HG03064 (cell line): ENCODE results near the gene EBPL.

Experiments
- ATAC-seq: cut with Tn5 transposase; IDR thresholded peaks from one replicate; pipeline ENCODE4 v1.9.1; 2021; ENCODE audit warnings: low read depth; ENCODE audit not compliant: unreplicated experiment

Gene EBPL

DNA sequence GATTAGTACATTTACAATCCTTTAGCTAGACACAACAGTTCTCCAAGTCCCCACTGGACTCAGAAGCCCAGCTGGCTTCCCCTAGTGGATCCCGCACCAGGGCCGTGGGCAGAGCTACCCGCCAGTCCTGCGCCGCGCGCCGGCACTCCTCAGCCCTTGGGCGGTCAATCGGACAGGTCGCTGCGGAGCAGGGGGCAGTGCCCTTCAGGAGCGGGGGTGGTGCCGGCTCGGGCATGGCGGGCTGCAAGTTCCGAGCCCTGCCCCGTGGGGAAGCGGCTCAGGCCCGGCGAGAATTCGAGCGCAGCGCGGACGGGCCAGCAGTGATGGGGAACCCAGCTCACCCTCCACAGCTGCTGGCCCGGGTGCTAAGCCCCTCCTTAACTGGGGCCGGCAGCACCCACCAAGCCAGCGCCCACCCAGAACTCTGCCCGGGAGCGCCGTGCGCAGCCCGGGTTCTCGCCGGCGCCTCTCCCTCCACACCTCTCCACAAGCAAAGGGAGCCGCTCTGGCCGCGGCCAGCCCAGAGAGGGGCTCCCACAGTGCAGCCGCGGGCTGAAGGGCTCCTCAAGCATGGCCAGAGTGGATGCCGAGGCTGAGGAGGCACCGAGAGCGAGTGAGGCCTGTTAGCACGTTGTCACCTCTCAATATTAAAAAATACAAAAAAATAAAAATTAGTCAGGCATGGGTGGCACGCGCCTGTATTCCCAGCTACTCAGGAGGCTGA is 12.9 kb downstream of the EBPL start:
- ATAC-seq, result no peak

DNA sequence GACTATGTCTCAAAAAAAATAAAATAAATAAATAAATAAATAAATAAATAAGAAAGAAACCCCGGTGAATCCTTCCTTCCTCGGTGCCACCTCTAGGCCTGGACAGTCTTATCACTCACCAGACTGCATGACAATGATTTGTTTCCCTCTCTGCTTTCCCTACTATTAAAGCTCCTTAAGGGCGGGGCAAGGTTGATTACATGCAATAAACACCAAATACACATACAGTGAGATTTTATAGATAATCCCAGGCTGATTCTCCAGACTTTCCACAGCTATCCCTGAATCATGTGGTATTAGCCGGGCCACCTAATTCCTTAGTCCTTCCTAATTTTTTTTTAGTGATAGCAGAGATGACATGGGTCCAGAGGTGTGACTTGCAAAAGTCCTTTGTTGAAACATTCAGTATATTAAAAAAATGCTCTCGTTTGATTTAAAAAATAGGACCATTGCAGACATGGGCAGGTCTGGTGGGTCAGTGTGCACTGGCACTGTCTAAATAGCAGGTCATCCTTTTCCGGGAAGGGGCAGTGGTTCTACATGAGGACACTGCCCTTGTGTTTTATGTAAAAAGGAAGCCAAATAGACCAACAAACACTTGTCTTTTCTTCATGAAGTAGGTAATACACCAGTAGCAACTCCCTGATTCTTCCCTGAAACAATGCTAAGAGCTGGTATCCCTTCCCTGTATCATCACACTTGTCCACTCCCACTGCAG is 14.5 kb downstream of the EBPL start:
- no peak for ATAC-seq

DNA sequence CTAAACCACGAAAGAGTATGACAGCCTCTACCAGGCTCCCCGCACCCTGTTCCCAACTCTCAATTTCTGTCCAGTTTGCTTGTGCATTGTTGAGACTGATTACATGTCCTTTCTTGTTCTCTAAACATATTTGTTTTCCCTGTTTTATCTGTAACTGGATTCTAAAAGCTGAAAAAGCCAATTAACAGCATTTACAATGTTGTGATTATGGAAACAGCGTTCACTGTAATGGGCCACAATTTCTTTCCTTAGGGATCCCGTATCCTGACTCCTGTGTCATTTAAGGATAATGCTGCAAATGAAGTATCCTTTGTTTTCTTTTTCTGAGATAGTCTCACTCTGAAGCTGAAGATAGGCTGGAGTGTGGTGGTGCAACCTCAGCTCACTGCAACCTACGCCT is 20.5 kb downstream of the EBPL start:
- ATAC-seq, result no peak

DNA sequence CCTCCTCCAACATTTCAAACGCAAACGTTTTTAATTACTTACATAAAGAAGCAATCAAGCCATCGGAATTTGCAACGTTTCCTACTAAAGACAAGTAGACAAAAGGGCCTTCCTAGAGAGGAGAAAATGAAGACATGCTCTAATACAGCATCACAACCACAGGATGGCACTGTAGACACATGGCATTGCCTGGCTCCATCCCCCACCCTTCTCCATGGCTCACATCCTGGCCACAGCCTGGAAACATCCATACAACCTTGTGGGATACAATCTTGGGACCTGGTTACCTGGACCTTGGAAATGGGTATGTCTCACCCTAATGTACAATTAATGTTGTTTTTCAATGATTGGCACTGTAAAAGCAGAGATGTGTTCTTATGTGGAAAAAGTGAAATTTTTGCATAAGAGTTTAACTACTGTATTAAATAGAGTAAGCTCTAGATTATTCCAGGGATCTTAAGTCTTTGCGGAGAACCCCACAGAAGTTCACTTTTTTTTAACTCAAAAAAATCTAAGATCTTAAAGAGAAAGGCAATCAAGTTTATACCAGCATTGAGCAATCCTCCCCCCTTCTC is 21.5 kb downstream of the EBPL start:
- ATAC-seq, result no peak

DNA sequence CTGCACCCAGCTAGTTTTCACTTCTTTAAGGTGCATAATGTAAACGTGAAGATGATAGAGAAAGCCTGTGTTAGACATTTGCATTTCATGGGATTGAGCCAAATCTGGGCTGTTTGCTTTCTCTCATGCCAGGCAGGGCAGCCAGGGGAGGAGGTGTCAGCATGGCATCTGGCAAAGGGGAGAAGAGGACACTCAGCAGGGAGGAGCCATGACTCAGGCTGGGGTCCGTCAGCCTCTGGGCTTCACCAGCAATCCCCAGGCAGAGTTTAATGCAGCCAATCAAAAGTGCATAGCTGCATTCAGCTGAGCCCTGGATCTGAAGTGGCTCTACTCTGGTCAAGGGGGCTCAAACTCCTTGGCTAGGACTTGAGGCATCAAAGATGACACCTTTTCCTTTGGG is 23.5 kb downstream of the EBPL start:
- no peak for ATAC-seq

DNA sequence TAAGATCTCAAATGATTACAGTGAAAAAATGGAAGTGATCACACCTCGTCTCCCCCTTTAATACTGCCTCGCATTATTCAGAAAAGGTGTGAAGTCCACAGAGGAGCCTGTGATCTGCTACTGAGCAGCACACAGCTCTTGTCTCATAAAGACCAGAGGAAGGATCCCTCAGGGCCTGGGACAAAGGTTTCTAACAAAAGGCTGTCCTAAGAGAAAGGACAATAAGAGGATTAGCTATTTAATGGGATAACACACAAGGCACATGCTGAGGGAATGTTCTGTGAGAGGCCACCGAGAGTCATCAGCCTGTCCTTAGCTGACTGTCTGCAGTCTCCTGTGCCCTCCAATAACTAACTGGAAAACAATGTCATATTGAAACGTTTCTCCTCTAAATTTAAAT is 26.7 kb downstream of the EBPL start:
- ATAC-seq, result no peak

DNA sequence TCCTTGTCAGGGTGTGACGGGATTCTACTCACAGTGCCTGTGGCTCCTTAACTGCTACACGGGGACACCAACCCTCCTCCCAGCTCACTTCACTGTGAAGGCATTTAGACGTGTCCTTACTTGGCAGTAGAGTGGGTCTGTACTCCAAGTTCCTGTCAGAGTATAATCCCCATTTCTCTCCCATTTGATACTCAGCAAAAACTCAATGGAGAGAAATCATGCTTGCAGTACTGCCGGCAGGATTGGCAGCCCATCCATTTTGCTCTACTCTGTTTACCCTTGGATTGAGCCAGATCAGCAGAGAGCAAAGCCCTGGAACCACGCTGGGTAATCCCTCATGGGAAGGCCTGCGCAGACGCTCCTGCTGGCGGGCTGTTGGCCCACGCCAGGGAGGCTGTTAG is 34.0 kb downstream of the EBPL start:
- ATAC-seq, result no peak

DNA sequence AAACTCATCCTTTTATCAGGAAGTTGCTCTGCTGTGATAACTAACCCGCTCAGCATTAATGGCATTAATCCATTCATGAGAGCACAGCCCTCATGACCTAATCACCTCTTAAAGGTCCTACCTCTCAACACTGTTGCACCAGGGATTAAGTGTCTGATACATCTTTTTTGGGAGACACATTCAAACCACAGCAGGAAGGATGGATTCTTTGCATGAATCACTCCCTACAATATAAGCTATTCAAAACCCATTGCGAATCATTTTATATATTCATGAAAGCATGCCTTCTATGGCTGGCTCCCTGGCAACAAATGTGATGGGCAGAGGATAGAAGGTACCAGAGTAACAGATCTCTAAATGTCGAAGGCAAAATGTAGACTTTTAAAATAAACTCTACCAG is 35.4 kb downstream of the EBPL start:
- no peak for ATAC-seq

DNA sequence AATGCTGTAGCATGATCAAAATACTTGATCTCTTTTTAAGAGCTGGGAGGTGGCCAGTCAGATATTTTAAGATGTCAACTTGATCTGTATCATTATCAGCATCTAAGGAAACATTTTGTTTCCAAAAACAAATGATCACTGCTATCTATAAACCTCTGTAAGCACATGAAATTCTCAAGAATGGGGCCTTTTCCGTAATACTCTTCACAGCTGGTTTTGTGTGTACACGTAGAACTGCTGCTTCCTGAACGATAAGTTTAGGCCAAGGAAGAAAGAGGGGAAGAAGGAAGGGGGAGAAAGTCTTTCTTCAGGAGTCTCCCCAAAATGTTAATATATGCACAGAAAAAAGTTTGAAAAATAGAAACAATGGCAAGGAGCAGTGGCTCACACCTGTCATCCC is 37.3 kb downstream of the EBPL start:
- ATAC-seq, result no peak

DNA sequence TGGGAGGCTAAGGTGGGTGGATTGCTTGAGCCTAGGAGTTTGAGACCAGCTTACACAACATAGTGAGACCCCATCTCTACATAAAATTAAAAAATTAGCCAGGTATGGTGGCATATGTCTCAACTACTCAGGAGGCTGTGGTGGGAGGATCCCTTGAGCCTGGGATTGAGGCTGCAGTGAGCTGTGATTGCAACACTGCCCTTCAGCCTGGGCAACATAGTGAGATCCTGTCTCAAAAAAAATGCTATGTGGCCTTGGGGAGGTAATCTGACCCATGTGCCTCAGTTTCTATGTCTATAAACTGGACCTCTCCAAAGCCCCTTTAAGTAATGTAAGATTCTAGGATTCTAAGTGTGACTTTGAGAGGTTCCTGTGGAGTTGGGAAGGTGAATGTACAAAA is 37.8 kb downstream of the EBPL start:
- ATAC-seq, result no peak

DNA sequence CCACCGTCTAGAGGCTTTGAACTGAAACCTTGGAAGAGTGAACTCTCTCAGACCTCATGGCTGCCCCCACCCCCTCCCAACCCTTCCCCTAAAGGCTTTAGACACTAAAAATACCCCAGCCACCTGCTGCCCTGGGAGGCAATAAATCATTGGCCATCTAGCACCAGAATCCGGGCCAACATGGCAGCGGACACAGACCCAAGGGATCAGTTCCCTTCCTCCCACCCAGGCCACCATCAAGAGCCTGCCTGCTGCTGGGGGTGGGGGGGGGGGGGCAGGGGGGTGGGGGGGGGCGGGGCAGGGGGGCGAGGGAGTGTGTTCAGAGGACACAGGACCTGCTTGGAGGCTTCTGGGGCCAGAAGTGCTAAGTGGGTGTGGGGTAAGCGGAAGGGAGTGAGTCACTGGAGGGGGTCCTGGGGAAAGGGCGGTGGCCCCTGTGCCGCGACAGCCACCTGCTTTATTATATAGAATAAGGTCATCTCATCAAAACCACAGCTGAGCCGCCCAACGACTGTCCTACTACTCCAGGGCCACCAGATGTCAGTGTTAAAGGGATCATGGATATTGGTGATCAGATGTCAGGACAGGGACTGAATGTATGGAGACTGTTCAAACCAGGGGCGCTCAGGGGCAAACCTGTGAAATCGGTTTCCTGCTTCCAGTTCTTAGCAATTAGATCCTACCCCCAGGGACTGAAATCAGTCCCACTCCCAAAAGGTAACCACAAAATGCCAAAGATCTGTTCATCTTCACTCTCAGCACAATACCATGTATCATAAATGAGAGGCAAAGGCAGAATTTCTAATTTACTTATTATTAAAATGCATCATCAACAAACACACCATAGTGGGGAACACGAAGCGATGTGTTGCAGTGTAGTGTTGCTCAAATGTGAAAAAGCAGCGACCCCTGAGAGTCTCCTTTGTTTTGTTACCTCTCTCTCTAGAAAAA is 38.7 kb downstream of the EBPL start:
- no peak for ATAC-seq

DNA sequence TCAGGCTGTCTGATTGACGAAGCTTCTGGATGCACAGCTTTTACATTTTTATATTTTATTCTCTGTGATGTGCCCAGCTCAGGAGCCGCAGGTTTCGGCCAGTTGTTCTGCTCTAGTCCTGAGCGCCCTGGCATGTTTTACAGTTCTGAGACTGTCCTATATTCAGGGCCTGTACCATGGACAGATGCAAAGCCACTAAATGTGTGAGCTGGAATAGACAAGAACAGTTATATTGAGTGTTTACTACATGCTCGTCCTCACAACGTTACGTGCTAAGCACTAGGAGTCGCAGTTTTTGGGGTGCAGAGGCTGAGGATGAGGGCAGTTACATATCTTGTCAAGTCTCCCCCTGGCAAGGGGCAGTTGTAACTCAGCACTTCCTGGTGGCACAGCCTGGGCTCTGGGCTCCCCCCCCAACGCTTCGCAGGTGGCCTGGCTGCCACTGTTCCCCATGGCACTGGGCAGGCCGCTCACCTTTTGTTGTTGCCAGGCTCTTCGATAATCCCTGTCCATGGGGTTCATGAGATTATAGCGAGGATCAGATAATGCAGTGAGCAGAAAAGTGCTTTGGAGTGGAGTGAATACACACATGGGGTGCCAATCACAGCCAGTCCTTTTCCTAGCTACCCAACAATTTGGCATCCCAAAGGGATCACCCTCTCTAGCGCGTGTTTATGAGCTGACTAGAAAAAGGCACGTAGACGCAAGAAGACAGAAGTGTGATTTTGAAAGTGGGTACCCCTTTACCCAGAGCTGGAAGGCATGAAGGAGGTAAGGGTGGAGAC is 39.5 kb downstream of the EBPL start:
- ATAC-seq, result no peak

DNA sequence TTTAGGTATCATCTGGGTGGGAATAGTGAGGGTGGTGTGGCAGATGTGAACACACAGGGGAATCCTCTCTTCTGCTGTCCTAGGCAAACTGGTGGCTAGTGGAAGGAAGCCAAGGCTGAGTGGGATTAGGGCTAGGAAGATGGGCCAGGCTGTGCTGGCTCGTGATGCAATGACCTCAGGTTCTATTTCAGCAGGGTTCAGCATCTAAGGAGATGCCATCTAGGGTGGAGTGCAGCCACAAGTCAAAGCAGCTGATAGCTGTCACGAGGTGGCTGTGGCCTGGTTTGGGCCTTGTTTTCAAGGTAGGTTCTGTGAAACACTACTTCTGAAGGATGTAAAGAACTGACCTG is 41.3 kb downstream of the EBPL start:
- ATAC-seq, result no peak

DNA sequence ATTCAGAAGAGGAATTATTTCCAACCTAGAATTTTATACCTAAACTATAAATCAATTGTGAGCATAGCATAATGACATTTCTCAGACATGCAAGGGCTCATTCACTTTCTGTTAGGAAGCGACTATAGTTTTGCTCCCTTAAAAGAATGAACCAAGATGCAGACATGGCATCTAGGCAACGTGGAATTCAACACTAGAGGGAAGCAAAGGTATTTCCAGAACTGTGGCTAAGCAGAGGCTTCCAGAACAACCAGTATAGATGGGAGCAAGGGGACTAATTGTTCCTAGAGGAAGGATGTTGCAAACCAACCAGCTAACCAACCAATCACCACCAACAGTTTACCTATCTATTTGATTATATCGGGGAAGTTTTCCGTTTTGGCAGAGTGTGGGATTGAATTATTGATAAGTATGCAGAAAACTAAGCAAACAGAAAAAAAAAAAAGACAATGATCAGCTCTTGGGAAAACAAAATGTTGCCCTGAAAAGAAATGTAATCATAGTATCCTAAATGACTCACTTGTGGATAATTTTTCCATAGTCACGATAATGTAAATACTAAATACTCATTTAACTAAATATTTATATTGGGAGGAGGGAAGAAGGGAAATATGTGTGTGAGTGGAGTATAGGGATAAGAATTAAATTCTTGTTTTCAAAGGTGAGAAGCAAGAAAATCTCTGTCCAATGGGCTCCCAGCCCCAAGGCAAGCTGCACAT is 41.9 kb downstream of the EBPL start:
- ATAC-seq, result no peak

DNA sequence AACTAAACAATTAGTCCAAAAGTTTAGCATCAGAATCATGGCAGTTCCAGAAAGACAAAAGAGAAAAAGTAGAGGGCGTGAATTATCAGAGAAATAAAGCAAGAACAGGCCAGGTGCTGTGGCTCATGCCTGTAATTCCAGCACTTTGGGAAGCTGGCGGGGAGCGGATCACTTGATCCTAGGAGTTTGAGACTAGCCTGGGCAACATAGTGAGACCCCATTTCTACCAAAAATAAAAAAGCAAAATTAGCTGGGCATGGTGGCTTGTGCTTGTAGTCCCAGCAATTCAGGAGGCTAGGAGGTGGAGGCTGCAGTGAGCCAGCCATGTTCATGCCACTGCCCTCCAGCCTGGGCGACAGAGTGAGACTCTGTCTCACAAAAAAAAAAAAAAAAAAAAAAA is 44.6 kb downstream of the EBPL start:
- no peak for ATAC-seq

DNA sequence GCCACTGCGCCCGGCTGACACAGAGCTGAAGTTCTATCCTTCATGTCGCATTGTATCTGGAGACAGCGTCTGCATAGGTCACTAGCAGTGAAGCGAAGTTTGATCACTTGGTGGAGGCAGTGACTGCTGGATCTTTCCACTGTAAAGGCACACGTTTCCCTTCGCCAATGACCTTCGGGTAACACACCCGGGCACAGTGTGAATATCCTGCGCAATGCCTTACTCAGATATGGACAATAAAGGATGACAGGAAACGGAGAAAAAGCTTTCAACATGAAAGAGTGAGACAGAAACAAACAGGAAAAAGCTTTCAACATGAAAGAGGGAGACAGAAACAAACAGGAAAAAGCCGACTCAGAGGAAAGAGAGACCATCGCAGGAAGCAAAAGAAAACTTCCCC is 45.8 kb downstream of the EBPL start:
- ATAC-seq, result no peak

DNA sequence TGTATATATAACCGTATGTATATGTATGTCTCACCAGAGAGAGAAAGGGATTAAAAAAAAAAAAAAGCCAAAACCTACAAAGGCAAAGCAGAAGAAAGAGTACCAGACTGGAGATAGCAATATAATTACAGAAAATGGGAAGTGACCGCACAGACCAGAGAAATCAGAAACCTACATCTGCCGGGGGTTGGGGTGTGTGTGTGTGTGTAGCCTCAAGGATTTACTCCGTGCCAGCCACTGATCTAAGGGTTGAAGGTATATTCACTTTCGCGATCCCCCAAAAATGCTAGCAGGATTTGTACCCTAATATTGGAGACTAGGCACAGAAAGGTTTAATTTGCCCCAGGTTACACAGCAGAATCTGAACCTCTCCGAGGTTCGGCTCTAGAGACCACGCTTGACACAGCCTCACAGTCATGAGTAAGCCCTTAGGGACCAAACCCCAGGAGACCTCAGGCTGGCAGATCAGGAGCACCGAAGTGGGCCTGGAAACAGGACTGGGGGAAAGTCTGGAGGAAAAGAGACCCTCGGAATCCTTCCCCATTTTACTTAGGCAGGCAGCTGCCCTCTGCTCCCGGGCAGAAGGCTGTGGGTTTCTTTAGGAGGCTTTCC is 48.1 kb downstream of the EBPL start:
- no peak for ATAC-seq

DNA sequence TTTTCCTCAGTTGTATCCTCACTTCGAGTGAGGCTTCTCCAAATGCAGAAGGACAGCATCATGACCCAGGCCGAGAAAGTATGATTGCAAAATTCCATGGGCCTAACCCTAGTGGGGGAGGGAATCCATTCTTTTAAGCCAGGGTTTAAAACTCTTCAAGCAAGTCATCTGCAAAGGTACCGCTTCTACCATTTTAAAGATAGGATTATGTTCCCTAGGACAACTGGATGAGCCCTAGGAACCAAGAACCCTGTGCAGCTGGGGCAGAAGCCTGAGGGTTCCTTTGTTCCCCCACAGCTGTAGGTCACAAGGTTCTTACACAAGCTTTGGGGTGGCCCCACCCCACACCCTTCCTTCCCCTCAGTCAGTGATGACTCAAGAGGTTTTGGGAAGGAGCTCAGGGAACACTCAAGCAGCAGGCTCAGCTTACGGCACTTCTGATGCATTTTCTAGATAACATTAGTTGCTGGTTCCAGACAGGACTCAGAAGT is 49.4 kb downstream of the EBPL start:
- ATAC-seq, result no peak

DNA sequence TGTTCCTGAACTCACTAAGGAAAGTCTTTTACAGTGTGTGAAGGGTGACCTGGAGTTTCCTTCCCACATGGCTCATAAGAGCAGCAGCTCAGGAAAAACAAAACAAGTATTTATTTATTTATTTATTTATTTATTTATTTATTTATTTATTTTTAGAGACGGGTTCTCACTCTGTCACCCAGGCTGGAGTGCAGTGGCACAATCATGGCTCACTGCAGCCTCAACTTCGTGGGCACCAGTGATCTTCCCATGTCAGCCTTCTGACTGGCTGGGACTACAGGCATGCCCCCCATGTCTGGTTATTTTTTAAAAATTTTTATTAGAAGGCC is 52.6 kb downstream of the EBPL start:
- no peak for ATAC-seq
